ENCODE measurements around the gene SLC6A11. TPM values are rescaled to one million over a fixed set of nuclear protein-coding genes. Genes with fewer than 3 reads are reported as not detected.

Gene SLC6A11
- total and polyA plus RNA-seq, 4 donors = 50.0 to 265 (median 168) TPM

DNA sequence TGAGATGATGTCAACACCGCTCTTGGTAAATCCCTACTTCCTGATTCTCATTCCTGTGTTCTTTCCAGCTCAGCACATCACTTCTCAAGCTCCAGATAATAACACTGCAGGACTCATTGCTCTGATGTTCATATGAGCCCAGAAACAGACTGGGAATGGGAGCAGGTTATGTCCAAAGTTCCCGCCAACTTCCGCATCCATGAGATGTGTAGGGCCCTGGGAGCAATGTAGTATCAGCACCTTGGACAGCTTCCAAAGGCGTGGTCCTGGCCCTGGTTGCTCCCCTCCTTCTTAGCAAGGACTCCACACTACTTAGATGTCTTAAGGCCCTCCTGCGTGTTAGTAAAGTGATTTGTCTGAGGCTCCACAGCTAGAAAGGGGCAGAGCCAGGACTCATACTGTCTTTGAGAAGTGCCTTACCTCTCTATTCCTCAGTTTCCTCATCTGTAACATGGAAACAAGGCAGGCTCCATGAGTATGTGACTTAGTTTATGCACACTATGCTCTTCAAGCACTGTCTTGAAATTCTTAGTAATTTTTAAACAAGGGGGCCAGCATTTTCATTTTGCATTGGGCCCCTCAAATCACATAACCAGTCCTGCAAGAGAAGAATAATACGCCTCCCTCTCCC, 148.6 kb downstream of the SLC6A11 start:
- H3K27me3 ChIP-seq (ENCODE audit: control insufficient read depth, insufficient read depth, low read length) = no peaks in the 10 kb centered on the region
- WGBS (ENCODE audit: insufficient coverage) = 46% methylated on average over 3 of the region's 6 CpGs
- H3K4me1 ChIP-seq (ENCODE audit: control insufficient read depth, insufficient read depth, low read length) = peaks cover 27% of the 10 kb centered on the region

DNA sequence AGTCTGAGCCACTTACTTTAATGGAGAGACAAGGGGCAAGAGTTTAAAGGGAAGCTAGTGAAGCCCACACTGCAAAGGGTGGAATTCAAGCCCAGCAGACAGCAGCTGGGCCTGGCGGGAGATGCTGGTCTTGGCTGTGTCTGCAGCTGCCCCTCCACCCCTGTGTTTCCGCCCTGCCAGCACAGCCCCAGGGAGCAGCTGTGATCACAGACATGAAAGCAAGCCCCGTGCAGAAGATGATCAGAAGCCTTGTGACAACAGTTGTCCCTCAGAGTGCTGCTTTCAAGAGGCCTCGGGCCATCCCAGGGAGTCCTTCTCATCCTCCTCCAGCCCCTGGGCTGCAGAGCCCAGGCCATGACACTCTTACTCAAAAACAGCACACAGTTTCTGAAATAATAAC, 152.4 kb downstream of the SLC6A11 start:
- peak in 2 of 6 donors; percentile 70 to 87 for DNase-seq (ENCODE audit: low read depth in 4 of 6, low spot score in 6 of 6)

More for the DNA sequence above, 148.6 kb downstream of the SLC6A11 start:
- no peak overlapping the region for H3K27ac ChIP-seq (ENCODE audit: low read depth, low read length)
- DNase-seq (ENCODE audit: low read depth in 4 of 6, low spot score in 6 of 6) = no peak
- H3K4me3 ChIP-seq (ENCODE audit: low read depth, low read length) = no peak overlapping the region
- H3K36me3 ChIP-seq (ENCODE audit: control insufficient read depth, insufficient read depth, low read length) = no peaks in the 10 kb centered on the region
- H3K9me3 ChIP-seq (ENCODE audit: control insufficient read depth, insufficient read depth, low read length) = no peaks in the 10 kb centered on the region

DNA sequence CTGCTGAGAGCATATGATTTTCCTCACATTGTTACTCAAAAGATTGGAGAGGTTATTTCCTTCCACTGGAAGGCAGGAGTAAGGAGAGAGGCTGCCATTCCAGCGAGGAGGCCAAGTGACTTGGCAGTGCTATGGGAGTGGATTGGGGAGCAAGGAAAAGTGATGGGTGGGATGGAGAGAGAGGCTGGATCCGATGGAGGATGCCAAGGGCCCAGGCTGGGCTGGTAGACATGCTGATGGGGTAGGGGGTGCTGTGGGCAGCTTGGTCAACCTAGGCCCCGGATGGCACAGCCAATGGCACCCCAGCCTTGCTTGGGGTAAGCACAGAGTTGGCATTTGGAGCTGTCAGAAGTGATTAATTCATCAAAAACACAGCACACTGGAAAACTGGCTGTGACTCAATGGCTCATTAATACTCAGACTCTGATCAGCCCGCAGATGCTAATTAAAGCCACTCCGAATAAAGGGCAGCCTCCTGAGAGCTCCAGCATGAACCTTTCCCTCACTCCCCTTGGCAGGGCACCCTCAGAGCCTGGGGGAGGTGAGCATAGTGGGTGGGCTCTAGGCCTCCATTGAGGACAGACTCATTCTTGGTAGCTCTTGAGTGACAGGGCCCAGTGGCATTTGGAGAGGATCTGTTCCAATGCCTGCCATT, 154.4 kb downstream of the SLC6A11 start:
- H3K9me3 ChIP-seq (ENCODE audit: control insufficient read depth, insufficient read depth, low read length) = no peaks in the 10 kb centered on the region
- H3K4me1 ChIP-seq (ENCODE audit: control insufficient read depth, insufficient read depth, low read length) = peaks cover 42% of the 10 kb centered on the region
- H3K27me3 ChIP-seq (ENCODE audit: control insufficient read depth, insufficient read depth, low read length) = peaks cover 2% of the 10 kb centered on the region
- 67% methylated on average over 3 of the region's 5 CpGs for WGBS (ENCODE audit: insufficient coverage)
- peak in 1 of 6 donors; percentile 76 for DNase-seq (ENCODE audit: low read depth in 4 of 6, low spot score in 6 of 6)
- H3K36me3 ChIP-seq (ENCODE audit: control insufficient read depth, insufficient read depth, low read length) = no peaks in the 10 kb centered on the region
- no peak overlapping the region for H3K4me3 ChIP-seq (ENCODE audit: low read depth, low read length)
- peak overlapping the region; percentile 1 for H3K27ac ChIP-seq (ENCODE audit: low read depth, low read length)

More for the DNA sequence above, 152.4 kb downstream of the SLC6A11 start:
- H3K27ac ChIP-seq (ENCODE audit: low read depth, low read length) = peak overlapping the region; percentile 62
- no peaks in the 10 kb centered on the region for H3K36me3 ChIP-seq (ENCODE audit: control insufficient read depth, insufficient read depth, low read length)
- H3K4me3 ChIP-seq (ENCODE audit: low read depth, low read length) = no peak overlapping the region
- peaks cover 39% of the 10 kb centered on the region for H3K4me1 ChIP-seq (ENCODE audit: control insufficient read depth, insufficient read depth, low read length)
- WGBS (ENCODE audit: insufficient coverage) = 28% methylated on average over 4 of the region's 4 CpGs
- H3K27me3 ChIP-seq (ENCODE audit: control insufficient read depth, insufficient read depth, low read length) = peaks cover 2% of the 10 kb centered on the region
- no peaks in the 10 kb centered on the region for H3K9me3 ChIP-seq (ENCODE audit: control insufficient read depth, insufficient read depth, low read length)

DNA sequence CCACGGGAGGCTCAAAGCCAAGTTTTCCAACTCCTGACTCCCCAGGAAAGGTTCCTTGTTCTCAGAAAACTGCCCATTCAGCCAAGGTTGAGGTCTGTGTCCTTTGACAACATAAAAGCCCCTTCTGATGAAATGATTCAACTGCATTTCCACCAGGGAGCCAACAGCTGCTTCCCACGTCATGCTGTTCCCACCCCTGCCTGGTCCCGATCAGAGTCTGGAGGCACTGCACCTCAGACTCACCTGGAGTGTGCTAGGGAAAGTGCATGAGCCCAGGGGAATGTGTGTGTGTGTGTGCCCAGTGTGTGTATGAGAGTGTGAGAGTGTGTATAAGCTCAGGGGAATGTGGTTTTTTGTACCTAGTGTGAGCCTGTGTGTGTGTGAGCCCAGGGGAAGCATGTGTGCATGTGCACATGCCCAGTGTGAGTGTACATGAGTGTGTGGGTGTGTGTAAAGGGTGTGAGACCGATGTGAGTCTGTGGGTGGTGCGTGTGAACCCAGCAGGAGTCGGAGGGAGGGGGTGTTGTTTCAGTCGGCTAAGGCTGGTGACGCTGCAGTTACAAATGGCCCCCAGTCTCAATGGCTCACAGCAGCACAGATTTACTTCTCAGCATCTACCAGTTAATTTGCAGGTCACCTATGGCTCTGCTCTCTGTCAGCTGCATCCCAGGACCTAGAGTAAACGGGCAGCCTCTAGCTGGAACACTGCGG, 156.2 kb downstream of the SLC6A11 start:
- Histone ChIP-seq H3K27me3 (ENCODE audit: control insufficient read depth, insufficient read depth, low read length) (peaks cover 2% of the 10 kb centered on the region), H3K9me3 (ENCODE audit: control insufficient read depth, insufficient read depth, low read length) (no peaks in the 10 kb centered on the region), H3K4me1 (ENCODE audit: control insufficient read depth, insufficient read depth, low read length) (peaks cover 46% of the 10 kb centered on the region), H3K27ac (ENCODE audit: low read depth, low read length) (peak overlapping the region; percentile 62), H3K36me3 (ENCODE audit: control insufficient read depth, insufficient read depth, low read length) (no peaks in the 10 kb centered on the region), H3K4me3 (ENCODE audit: low read depth, low read length) (no peak overlapping the region)
- peak in 2 of 6 donors; percentile 48 to 60 for DNase-seq (ENCODE audit: low read depth in 4 of 6, low spot score in 6 of 6)
- 41% methylated on average over 8 of the region's 10 CpGs for WGBS (ENCODE audit: insufficient coverage)

DNA sequence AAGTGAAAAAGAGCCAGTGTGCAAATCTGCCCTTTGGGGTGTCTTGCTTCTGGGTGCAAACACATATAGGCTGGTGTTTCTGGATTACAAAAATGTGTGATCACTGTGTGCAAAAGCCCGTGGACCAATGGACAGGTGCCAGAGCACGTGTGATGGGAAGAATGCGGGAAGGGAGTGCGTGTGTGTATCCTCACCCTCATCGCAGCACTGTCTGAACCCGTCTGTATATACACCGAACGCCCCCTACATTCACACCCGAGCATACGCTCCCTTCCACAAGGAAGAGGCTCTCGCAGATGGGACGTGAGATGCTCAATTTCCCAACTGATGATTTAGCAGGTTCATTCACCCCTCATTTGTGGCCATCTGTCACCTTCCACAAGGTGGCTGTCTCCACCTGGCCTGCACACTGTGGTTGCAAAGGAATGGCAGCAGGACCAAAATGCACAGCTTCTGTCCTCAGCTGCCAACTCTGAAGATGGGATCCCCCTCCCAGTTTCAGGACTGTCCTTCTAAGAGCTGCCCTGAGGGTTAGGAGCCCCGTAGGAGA, 157.1 kb downstream of the SLC6A11 start:
- H3K36me3 ChIP-seq (ENCODE audit: control insufficient read depth, insufficient read depth, low read length) = no peaks in the 10 kb centered on the region
- WGBS (ENCODE audit: insufficient coverage) = 87% methylated on average over 12 of the region's 13 CpGs
- H3K4me3 ChIP-seq (ENCODE audit: low read depth, low read length) = no peak overlapping the region
- peaks cover 45% of the 10 kb centered on the region for H3K4me1 ChIP-seq (ENCODE audit: control insufficient read depth, insufficient read depth, low read length)
- peaks cover 2% of the 10 kb centered on the region for H3K27me3 ChIP-seq (ENCODE audit: control insufficient read depth, insufficient read depth, low read length)
- peak in 2 of 6 donors; percentile 48 to 56 for DNase-seq (ENCODE audit: low read depth in 4 of 6, low spot score in 6 of 6)
- no peak overlapping the region for H3K27ac ChIP-seq (ENCODE audit: low read depth, low read length)
- no peaks in the 10 kb centered on the region for H3K9me3 ChIP-seq (ENCODE audit: control insufficient read depth, insufficient read depth, low read length)

DNA sequence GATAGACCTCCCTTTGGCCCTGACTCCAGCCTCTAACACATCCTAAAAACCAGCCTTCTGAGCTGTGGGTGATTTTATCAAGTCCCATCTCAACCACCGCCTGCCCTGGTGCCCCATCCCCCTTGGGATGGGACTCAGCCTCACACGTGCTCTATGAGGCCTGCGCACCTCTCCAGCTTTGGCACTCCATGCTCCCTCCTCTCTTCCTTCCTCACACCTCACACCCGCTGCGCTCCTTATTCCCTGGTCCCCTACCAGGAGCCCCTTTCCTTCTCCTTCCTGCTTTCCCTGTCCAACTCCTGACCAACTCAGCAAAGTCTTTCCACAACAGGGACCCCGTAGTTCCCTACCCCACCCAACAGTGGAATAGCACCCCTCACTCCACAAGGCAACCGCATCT, 158.1 kb downstream of the SLC6A11 start:
- no peaks in the 10 kb centered on the region for H3K9me3 ChIP-seq (ENCODE audit: control insufficient read depth, insufficient read depth, low read length)
- no peak overlapping the region for H3K27ac ChIP-seq (ENCODE audit: low read depth, low read length)
- no peak overlapping the region for H3K4me3 ChIP-seq (ENCODE audit: low read depth, low read length)
- no peaks in the 10 kb centered on the region for H3K36me3 ChIP-seq (ENCODE audit: control insufficient read depth, insufficient read depth, low read length)
- WGBS (ENCODE audit: insufficient coverage) = 89% methylated on average over 7 of the region's 7 CpGs
- peaks cover 2% of the 10 kb centered on the region for H3K27me3 ChIP-seq (ENCODE audit: control insufficient read depth, insufficient read depth, low read length)
- peaks cover 43% of the 10 kb centered on the region for H3K4me1 ChIP-seq (ENCODE audit: control insufficient read depth, insufficient read depth, low read length)
- DNase-seq (ENCODE audit: low read depth in 4 of 6, low spot score in 6 of 6) = no peak

DNA sequence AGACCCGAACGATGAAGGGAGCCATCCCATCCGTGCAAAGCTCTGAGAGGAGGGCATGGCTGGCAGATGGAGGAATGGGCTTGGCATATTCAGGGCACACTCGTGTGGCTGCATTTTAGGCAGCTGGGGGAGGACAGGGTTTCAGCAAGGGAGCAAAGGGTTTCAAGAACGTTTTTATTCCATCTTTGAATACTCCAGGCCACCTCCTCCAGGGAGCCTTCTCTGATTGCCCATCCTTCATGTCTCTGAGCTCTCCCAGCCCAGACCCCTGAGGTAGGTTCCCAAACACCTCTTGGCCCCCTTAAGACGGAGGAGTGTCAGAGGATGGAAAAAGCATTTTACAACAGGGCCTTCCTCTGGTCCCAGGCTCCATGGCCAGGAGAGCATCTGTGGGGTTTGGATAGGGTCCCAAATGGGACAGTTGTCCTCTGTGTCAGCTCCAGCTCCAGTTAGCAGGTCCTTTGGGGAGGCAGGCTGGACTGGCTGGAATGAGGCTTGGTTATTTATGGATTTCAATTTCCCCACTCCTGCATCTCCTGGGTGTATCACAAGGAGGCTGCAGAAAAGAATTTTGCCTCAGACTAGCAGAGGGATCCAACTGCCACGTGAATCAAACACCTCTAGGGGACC, 158.8 kb downstream of the SLC6A11 start:
- H3K27ac ChIP-seq (ENCODE audit: low read depth, low read length) = no peak overlapping the region
- H3K9me3 ChIP-seq (ENCODE audit: control insufficient read depth, insufficient read depth, low read length) = no peaks in the 10 kb centered on the region
- H3K4me3 ChIP-seq (ENCODE audit: low read depth, low read length) = no peak overlapping the region
- peak in 1 of 6 donors; percentile 21 for DNase-seq (ENCODE audit: low read depth in 4 of 6, low spot score in 6 of 6)
- peaks cover 2% of the 10 kb centered on the region for H3K27me3 ChIP-seq (ENCODE audit: control insufficient read depth, insufficient read depth, low read length)
- H3K36me3 ChIP-seq (ENCODE audit: control insufficient read depth, insufficient read depth, low read length) = no peaks in the 10 kb centered on the region
- 61% methylated on average over 5 of the region's 7 CpGs for WGBS (ENCODE audit: insufficient coverage)
- peaks cover 43% of the 10 kb centered on the region for H3K4me1 ChIP-seq (ENCODE audit: control insufficient read depth, insufficient read depth, low read length)

DNA sequence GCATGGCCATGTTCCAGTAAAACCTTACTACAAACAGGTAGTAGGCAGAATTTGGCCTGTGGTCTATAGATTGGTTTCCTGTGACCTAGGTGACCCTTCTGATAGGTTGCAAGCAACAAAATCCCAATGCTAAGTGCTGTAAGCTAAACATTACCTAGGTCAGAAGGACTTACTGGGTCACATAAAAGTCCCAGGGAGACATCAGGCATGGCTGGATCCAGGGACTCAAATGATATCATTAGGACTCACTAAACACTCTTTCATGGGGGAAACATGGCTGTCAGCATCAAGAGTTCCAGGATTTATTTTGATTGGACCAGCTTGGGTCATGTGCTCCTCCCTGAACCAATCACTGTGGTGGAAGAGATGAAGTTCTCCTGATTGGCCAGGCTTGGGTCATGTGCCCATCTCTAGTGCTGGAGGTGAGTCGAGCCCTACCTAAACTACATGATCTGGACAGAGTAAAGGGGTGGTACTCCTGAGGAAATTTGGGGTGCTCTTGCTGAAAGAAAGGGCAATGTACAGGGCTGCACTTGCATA, 159.7 kb downstream of the SLC6A11 start:
- peaks cover 2% of the 10 kb centered on the region for H3K27me3 ChIP-seq (ENCODE audit: control insufficient read depth, insufficient read depth, low read length)
- 88% methylated on average over 1 of the region's 1 CpG for WGBS (ENCODE audit: insufficient coverage)
- peaks cover 37% of the 10 kb centered on the region for H3K4me1 ChIP-seq (ENCODE audit: control insufficient read depth, insufficient read depth, low read length)
- H3K36me3 ChIP-seq (ENCODE audit: control insufficient read depth, insufficient read depth, low read length) = no peaks in the 10 kb centered on the region
- H3K9me3 ChIP-seq (ENCODE audit: control insufficient read depth, insufficient read depth, low read length) = no peaks in the 10 kb centered on the region
- no peak overlapping the region for H3K27ac ChIP-seq (ENCODE audit: low read depth, low read length)
- DNase-seq (ENCODE audit: low read depth in 4 of 6, low spot score in 6 of 6) = no peak
- no peak overlapping the region for H3K4me3 ChIP-seq (ENCODE audit: low read depth, low read length)

DNA sequence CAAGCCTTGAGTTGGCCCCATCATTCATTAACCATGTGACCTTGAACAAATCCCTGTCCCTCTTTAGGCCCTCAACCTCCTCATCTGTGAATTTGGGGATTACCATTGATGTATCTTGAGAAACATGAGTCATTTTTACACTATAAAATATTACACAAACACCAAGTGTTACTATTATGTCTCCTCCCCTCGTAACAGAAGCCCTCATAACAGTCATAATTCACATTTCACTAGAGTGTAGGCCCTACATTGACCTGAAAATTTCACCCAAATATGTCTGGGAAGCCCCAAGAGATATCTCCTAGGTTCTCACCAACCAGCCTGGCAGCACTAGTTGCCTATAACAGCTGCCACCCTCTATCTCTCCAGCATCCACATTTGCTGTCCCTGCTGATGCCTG, 160.7 kb downstream of the SLC6A11 start:
- WGBS (ENCODE audit: insufficient coverage) = 92% methylated on average over 1 of the region's 1 CpG
- Histone ChIP-seq H3K4me1 (ENCODE audit: control insufficient read depth, insufficient read depth, low read length) (peaks cover 31% of the 10 kb centered on the region), H3K27me3 (ENCODE audit: control insufficient read depth, insufficient read depth, low read length) (peaks cover under 1% of the 10 kb centered on the region), H3K27ac (ENCODE audit: low read depth, low read length) (no peak overlapping the region), H3K36me3 (ENCODE audit: control insufficient read depth, insufficient read depth, low read length) (no peaks in the 10 kb centered on the region), H3K4me3 (ENCODE audit: low read depth, low read length) (no peak overlapping the region), H3K9me3 (ENCODE audit: control insufficient read depth, insufficient read depth, low read length) (no peaks in the 10 kb centered on the region)
- DNase-seq (ENCODE audit: low read depth in 4 of 6, low spot score in 6 of 6) = no peak
